ENCODE data around the gene PIN1. TPM values are rescaled to one million over a fixed set of nuclear protein-coding genes. Genes with fewer than 3 reads are reported as not detected.
"Not testable (repeated sequence)": the region's sequence is repeated elsewhere in the genome, so short reads cannot be mapped to it uniquely, and the experiment has no call there.

Gene PIN1
- total and polyA plus RNA-seq, 2 of the 13 experiments (the other 11 are each of a cell fraction or from before 2014, with no cell fraction given): 31.9 to 72.0 TPM

- no peak for DNase-seq (ENCODE audit: low spot score)
- intact Hi-C loops (cut with micrococcal nuclease; ENCODE audit: unreplicated experiment) (no loop called here), in situ Hi-C loops (cut with HindIII; ENCODE audit: extremely low pct_ligation_motif_present, low pct_unique_long_range_greater_than_20kb) (loop anchor here (25.0 kb wide), 1 partner anchor 650 kb away; the partner anchor contains the start of genes OR7G3 and ZNF317)
- no TSS peak for BruUV-seq (replicated peaks)
- no peaks in the 10 kb centered on the region for H3K79me2 ChIP-seq (ENCODE audit: insufficient read depth, low read length)
- WGBS (ENCODE audit: low lambda C conversion rate): 99% methylated on average over 8 of the region's 8 CpGs
- H2AFZ ChIP-seq (ENCODE audit: low read length): no peak overlapping the region
- no peaks in the 10 kb centered on the region for H3K27me3 ChIP-seq (ENCODE audit: control insufficient read depth in 1 of 2, insufficient read depth in 2 of 2, low read length in 2 of 2)
- peaks cover 42% of the 10 kb centered on the region for H3K4me1 ChIP-seq (ENCODE audit: insufficient read depth, low read length)
- CTCF ChIA-PET (ENCODE audit: low intra/inter-chr PET ratio, low total read pairs): no interaction called here
- ATAC-seq: no peak
- no peak for FAIRE-seq
- H3K36me3 ChIP-seq (replicated peaks in 1 of 2; ENCODE audit: control insufficient read depth in 1 of 2, insufficient read depth in 2 of 2, low read length in 2 of 2): no peaks in the 10 kb centered on the region
- peak; percentile 43 for TF ChIP-seq ZNF883 (CRISPR knock-in tag; IDR thresholded peaks at IDR 0.05; ENCODE audit: not compliant biosample characterization)
- no peak for TF ChIP-seq POGZ (CRISPR knock-in tag; IDR thresholded peaks at IDR 0.05)
- H4K20me1 ChIP-seq (ENCODE audit: insufficient read depth, low read length): no peaks in the 10 kb centered on the region
- no peak overlapping the region for H3K27ac ChIP-seq (ENCODE audit: extremely low read length, insufficient read depth, low read length)
- POLR2A ChIA-PET: no interaction called here
- H3K9me3 ChIP-seq (ENCODE audit: low read length): no peaks in the 10 kb centered on the region
- peak overlapping the region; percentile 64 for H3K4me2 ChIP-seq (ENCODE audit: low read depth, low read length)
- H3K9ac ChIP-seq (ENCODE audit: insufficient read depth, low read depth, low read length): no peak overlapping the region
- H3K4me3 ChIP-seq (replicated peaks in 1 of 3; ENCODE audit: insufficient read depth in 1 of 3, low read depth in 2 of 3, low read length in 3 of 3): 0 out of 6 replicates have a peak overlapping the region, but pooled peaks of 1 of the 3 experiments have one; percentile 90
Observed at GRCh38 chr19:9786819-9787218, 48.3 kb upstream of the PIN1 start.

GRCh38 chr19:9788604-9789003 lies 46.5 kb upstream of the PIN1 start:
- H4K20me1 ChIP-seq (ENCODE audit: insufficient read depth, low read length); H3K79me2 ChIP-seq (ENCODE audit: insufficient read depth, low read length); H3K4me2 ChIP-seq (ENCODE audit: low read depth, low read length); BruUV-seq (replicated peaks); H3K36me3 ChIP-seq (replicated peaks in 1 of 2; ENCODE audit: control insufficient read depth in 1 of 2, insufficient read depth in 2 of 2, low read length in 2 of 2); intact Hi-C loops (cut with micrococcal nuclease; ENCODE audit: unreplicated experiment); H3K9ac ChIP-seq (ENCODE audit: insufficient read depth, low read depth, low read length); DNase-seq (ENCODE audit: low spot score); H3K9me3 ChIP-seq (ENCODE audit: low read length); H3K27ac ChIP-seq (ENCODE audit: extremely low read length, insufficient read depth, low read length); H3K27me3 ChIP-seq (ENCODE audit: control insufficient read depth in 1 of 2, insufficient read depth in 2 of 2, low read length in 2 of 2); H2AFZ ChIP-seq (ENCODE audit: low read length); H3K4me3 ChIP-seq (replicated peaks in 1 of 3; ENCODE audit: insufficient read depth in 1 of 3, low read depth in 2 of 3, low read length in 3 of 3); FAIRE-seq; ATAC-seq: not testable (repeated sequence)
- POLR2A ChIA-PET: interaction anchor here (1.3 kb wide), 1 partner anchor 20 kb away, joined by 5 read pairs; the partner anchor contains the start of gene ZNF846
- in situ Hi-C loops (cut with HindIII; ENCODE audit: extremely low pct_ligation_motif_present, low pct_unique_long_range_greater_than_20kb): loop anchor here (25.0 kb wide), 1 partner anchor 651 kb away; the partner anchor contains the start of genes OR7G3 and ZNF317
- WGBS (ENCODE audit: low lambda C conversion rate): 94% methylated on average over 13 of the region's 13 CpGs
- H3K4me1 ChIP-seq (ENCODE audit: insufficient read depth, low read length): peaks cover 32% of the 10 kb centered on the region
- CTCF ChIA-PET (ENCODE audit: low intra/inter-chr PET ratio, low total read pairs): interaction anchor here (2.7 kb wide), 1 partner anchor 163 kb away, joined by 31 read pairs; no protein-coding TSS in a partner anchor
